IMR-90 (cell line): ENCODE results near the gene FNBP1. TPM values are rescaled to one million over a fixed set of nuclear protein-coding genes. Genes with fewer than 3 reads are reported as not detected.

Source experiments
- ATAC-seq: fragments of 200-7000 bp; cut with Tn5 transposase; 2 replicates; pipeline ENCODE4 v1.9.1; 2020; ENCODE audit warnings: low read depth, mild to moderate bottlenecking, moderate library complexity
- BruUV-seq: library from RNA; stranded (reverse); fragments of 400-500 nt; replicated peaks from 2 replicates; lab custom pipeline; 2021; lab: Mats Ljungman, UMichigan
- CTCF ChIA-PET: fragments of 300-600 bp; formaldehyde crosslinking; extraction: SDS; loops from one replicate; lab custom pipeline; 2021; ENCODE audit warnings: antibody characterized with exemption; lab: Yijun Ruan, JAX
- POLR2A ChIA-PET: fragments of 300-600 bp; sonication (Branson Sonifier 250); formaldehyde crosslinking; loops from one replicate; lab custom pipeline; 2022; ENCODE audit warnings: antibody characterized with exemption; ENCODE audit not compliant: unreplicated experiment; lab: Charles Lee
- DNase-seq: peaks from one replicate; pipeline ENCODE4 v3.0.0; 2013
- H2AFZ ChIP-seq: replicated peaks from 2 replicates; pipeline ENCODE3; 2013; ENCODE audit warnings: low read length, mild to moderate bottlenecking; ENCODE audit not compliant: poor library complexity
- H2AK5ac ChIP-seq: 2 replicates; pipeline ENCODE4 v1.6.1; 2013; ENCODE audit warnings: low read depth, low read length, inconsistent platforms
- H2AK9ac ChIP-seq: replicated peaks from 2 replicates; pipeline ENCODE3; 2013; ENCODE audit warnings: mild to moderate bottlenecking, low read depth, low read length, moderate library complexity; ENCODE audit not compliant: poor library complexity
- H2BK120ac ChIP-seq: 2 replicates; pipeline ENCODE4 v1.6.1; 2013; ENCODE audit warnings: low read depth, low read length, inconsistent platforms
- H2BK15ac ChIP-seq: 3 replicates; pipeline ENCODE4 v1.6.1; 2013; ENCODE audit warnings: low read depth, low read length, inconsistent platforms
- H2BK20ac ChIP-seq: 2 replicates; pipeline ENCODE4 v1.6.1; 2013; ENCODE audit warnings: low read depth, mild to moderate bottlenecking, inconsistent platforms, low read length, moderate library complexity
- H2BK5ac ChIP-seq: 2 replicates; pipeline ENCODE4 v1.6.1; 2013; ENCODE audit warnings: mild to moderate bottlenecking, low read depth, low read length, inconsistent platforms; ENCODE audit not compliant: poor library complexity, severe bottlenecking
- H3K14ac ChIP-seq: replicated peaks from 2 replicates; pipeline ENCODE4 v1.6.1; 2013; ENCODE audit warnings: low read depth, low read length, inconsistent platforms
- H3K18ac ChIP-seq: 2 replicates; pipeline ENCODE4 v1.6.1; 2013; ENCODE audit warnings: low read depth, low read length, control low read depth
- H3K23ac ChIP-seq: 2 replicates; pipeline ENCODE4 v1.6.1; 2013; ENCODE audit warnings: low read depth, low read length, inconsistent platforms
- H3K27ac ChIP-seq: 2 replicates; pipeline ENCODE4 v1.5.1; 2013; ENCODE audit warnings: mild to moderate bottlenecking, control low read depth, low read length; ENCODE audit not compliant: insufficient read depth
- H3K27me3 ChIP-seq: 2 replicates; pipeline ENCODE4 v1.6.1; 2013; ENCODE audit warnings: low read length; ENCODE audit not compliant: control insufficient read depth, insufficient read depth
- H3K36me3 ChIP-seq: 2 replicates; pipeline ENCODE4 v1.6.1; 2013; ENCODE audit warnings: low read length, mixed read lengths; ENCODE audit not compliant: control insufficient read depth, insufficient read depth
- H3K4ac ChIP-seq: 2 replicates; pipeline ENCODE4 v1.6.1; 2013; ENCODE audit warnings: low read depth, low read length, inconsistent platforms
- H3K4me1 ChIP-seq: 2 replicates; pipeline ENCODE4 v1.6.1; 2013; ENCODE audit warnings: low read length, mixed read lengths; ENCODE audit not compliant: control insufficient read depth, insufficient read depth
- H3K4me2 ChIP-seq: 2 replicates; pipeline ENCODE4 v1.6.1; 2013; ENCODE audit warnings: low read depth, mild to moderate bottlenecking, control low read depth, low read length, moderate library complexity
- H3K4me3 ChIP-seq: 2 replicates; pipeline ENCODE4 v1.5.1; 2013; ENCODE audit warnings: low read depth, mild to moderate bottlenecking, control low read depth, low read length, moderate library complexity; ENCODE audit not compliant: insufficient read depth
- H3K56ac ChIP-seq: 2 replicates; pipeline ENCODE4 v1.6.1; 2013; ENCODE audit warnings: low read length, inconsistent platforms; ENCODE audit not compliant: insufficient read depth; ENCODE audit errors: extremely low read depth
- H3K79me1 ChIP-seq, 2 experiments: 2 replicates each; pipeline ENCODE4 v1.6.1; 2013; ENCODE audit warnings: low read length in 2 of 2, inconsistent platforms in 1 of 2, low read depth in 1 of 2
- H3K9ac ChIP-seq: 2 replicates; pipeline ENCODE4 v1.6.1; 2013; ENCODE audit warnings: low read depth, low read length, control low read depth
- H3K9me1 ChIP-seq: 2 replicates; pipeline ENCODE4 v1.6.1; 2013; ENCODE audit warnings: low read length, inconsistent platforms; ENCODE audit not compliant: insufficient read depth
- H3K9me3 ChIP-seq: 2 replicates; pipeline ENCODE4 v1.6.1; 2013; ENCODE audit warnings: low read length; ENCODE audit not compliant: control insufficient read depth, insufficient read depth
- H4K20me1 ChIP-seq: 2 replicates; pipeline ENCODE4 v1.6.1; 2013; ENCODE audit warnings: low read length, inconsistent platforms; ENCODE audit not compliant: insufficient read depth
- H4K5ac ChIP-seq: 2 replicates; pipeline ENCODE4 v1.6.1; 2013; ENCODE audit warnings: mild to moderate bottlenecking, low read depth, low read length, control low read depth
- H4K8ac ChIP-seq, 2 experiments: 2 replicates each; pipeline ENCODE4 v1.6.1; 2013; ENCODE audit warnings: low read depth in 2 of 2, low read length in 2 of 2, control low read depth in 1 of 2, inconsistent platforms in 1 of 2
- H4K91ac ChIP-seq: 2 replicates; pipeline ENCODE4 v1.6.1; 2013; ENCODE audit warnings: low read depth, low read length, inconsistent platforms; ENCODE audit not compliant: insufficient read depth
- BHLHE40 ChIP-seq: fragments of 150-350 bp; IDR thresholded peaks from 2 replicates; pipeline ENCODE4 v1.6.1; 2016; ENCODE audit warnings: mild to moderate bottlenecking, low read depth, low read length
- CEBPB ChIP-seq: IDR thresholded peaks from 2 replicates; pipeline ENCODE4 v1.6.1; 2012; ENCODE audit warnings: low read depth, low read length, improper control_type of control experiment
- CHD1 ChIP-seq: IDR thresholded peaks from 2 replicates; pipeline ENCODE4 v1.6.1; 2012; ENCODE audit warnings: low read depth, low read length, improper control_type of control experiment
- ELK1 ChIP-seq: fragments of 150-350 bp; IDR thresholded peaks from 2 replicates; pipeline ENCODE4 v1.6.1; 2016; ENCODE audit warnings: low read depth, mild to moderate bottlenecking, low read length, moderate library complexity, borderline replicate concordance
- FOS ChIP-seq: fragments of 150-350 bp; IDR thresholded peaks from 2 replicates; pipeline ENCODE4 v1.6.1; 2016; ENCODE audit warnings: low read depth, low read length
- MAFK ChIP-seq: IDR thresholded peaks from 2 replicates; pipeline ENCODE4 v1.6.1; 2012; ENCODE audit warnings: low read depth, low read length, improper control_type of control experiment
- MAZ ChIP-seq: IDR thresholded peaks from 2 replicates; pipeline ENCODE4 v1.6.1; 2012; ENCODE audit warnings: low read depth, mild to moderate bottlenecking, low read length, improper control_type of control experiment, moderate library complexity, borderline replicate concordance
- MXI1 ChIP-seq: IDR thresholded peaks from 2 replicates; pipeline ENCODE4 v1.6.1; 2012; ENCODE audit warnings: low read depth, mild to moderate bottlenecking, low read length, moderate library complexity, borderline replicate concordance
- NFE2L2 ChIP-seq: fragments of 150-350 bp; IDR thresholded peaks from 2 replicates; pipeline ENCODE4 v1.6.1; 2016; ENCODE audit warnings: low read depth, mild to moderate bottlenecking, low read length
- POLR2A ChIP-seq: IDR thresholded peaks from 2 replicates; pipeline ENCODE4 v1.6.1; 2012; ENCODE audit warnings: mild to moderate bottlenecking, low read depth, low read length
- RAD21 ChIP-seq: IDR thresholded peaks from 2 replicates; pipeline ENCODE4 v1.6.1; 2012; ENCODE audit warnings: low read length, improper control_type of control experiment
- RCOR1 ChIP-seq: IDR thresholded peaks from 2 replicates; pipeline ENCODE4 v1.6.1; 2012; ENCODE audit warnings: mild to moderate bottlenecking, low read length, improper control_type of control experiment; ENCODE audit not compliant: insufficient replicate concordance
- RFX5 ChIP-seq: IDR thresholded peaks from 2 replicates; pipeline ENCODE4 v1.8.0; 2012; ENCODE audit warnings: low read depth, mild to moderate bottlenecking, low read length, moderate library complexity
- SMC3 ChIP-seq: fragments of 150-350 bp; IDR thresholded peaks from 2 replicates; pipeline ENCODE4 v1.6.1; 2016; ENCODE audit warnings: low read depth, mild to moderate bottlenecking, antibody characterized with exemption, low read length, moderate library complexity
- WGBS, 2 experiments: methylation state at CpG; one replicate each; pipeline versions ENCODE4 v1.1.5 to v1.1.7; 2013; ENCODE audit warnings: missing lambda C conversion rate in 2 of 2; ENCODE audit not compliant: insufficient read length in 1 of 2; ENCODE audit errors: extremely low coverage in 2 of 2; 5-methylcytosine and 5-hydroxymethylcytosine counted together
- dilution Hi-C: fragments of 300-500 bp; cut with HindIII; formaldehyde crosslinking; loops from one replicate; pipeline ENCODE4 v1.14.3; 2018; ENCODE audit warnings: low sequenced_read_pairs; ENCODE audit not compliant: unreplicated experiment
- in situ Hi-C: fragments of 300-500 bp; cut with MboI; formaldehyde crosslinking; loops from 3 replicates; pipeline ENCODE4 v1.14.3; 2019; ENCODE audit warnings: low sequenced_read_pairs, inconsistent platforms, mixed read lengths
- intact Hi-C: fragments of 100-400 bp; cut with micrococcal nuclease; formaldehyde crosslinking; loops from 2 replicates; pipeline ENCODE4 v1.10.0; 2022
- polyA plus RNA-seq, 3 experiments: library from polyadenylated mRNA; depleted of rRNA; stranded (reverse); fragments of >200 nt; gene quantifications; 2 replicates each; pipeline ENCODE4 v1.2.3, GENCODE V29; 2012; ENCODE audit warnings: low replicate concordance in 1 of 3
- total RNA-seq: library from RNA; depleted of rRNA; stranded (reverse); fragments of >200 nt; gene quantifications from 2 replicates; pipeline ENCODE4 v1.2.3, GENCODE V29; 2012
- TF ChIP-seq, protein P1 (sequence below): fragments of 150-350 bp; IDR thresholded peaks from 2 replicates; pipeline ENCODE4 v1.6.1; 2017; ENCODE audit warnings: mild to moderate bottlenecking, antibody characterized with exemption, low read length, low read depth
- TF ChIP-seq, protein P2 (sequence below): conservative IDR thresholded peaks from 2 replicates; pipeline ENCODE4 v1.5.1; 2012; ENCODE audit warnings: mild to moderate bottlenecking, low read depth, low read length, improper control_type of control experiment

FNBP1 gene
- total and polyA plus RNA-seq, 2 of the 4 experiments (the other 2 are of a cell fraction): 10.3 to 15.4 TPM

DNA sequence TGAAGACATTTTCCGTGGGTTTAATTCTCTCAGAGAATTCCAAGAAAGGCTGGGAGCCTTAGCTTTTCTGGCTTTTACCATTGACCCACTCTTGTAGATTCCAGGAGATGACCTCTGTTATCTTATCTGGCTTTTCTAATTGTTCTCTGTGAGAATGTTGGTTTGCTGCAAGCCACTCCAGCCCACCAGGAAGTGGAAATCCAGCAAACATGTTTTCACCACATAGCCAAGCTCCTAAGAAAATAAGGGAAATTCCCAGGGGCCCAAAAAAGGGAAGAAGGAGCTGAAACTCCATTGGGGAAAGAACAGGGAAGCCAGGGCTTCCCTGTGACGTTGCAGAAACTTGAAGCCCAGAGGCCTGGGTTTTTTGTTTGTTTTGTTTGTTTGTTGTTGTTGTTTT lies 30.4 kb upstream of the FNBP1 start:
- dilution Hi-C loops: no loop called here
- Histone ChIP-seq H3K4me3 (no peak overlapping the region), H3K27ac (no peak overlapping the region), H3K4ac (no peak overlapping the region), H4K5ac (no peak overlapping the region), H2AK9ac (no peak overlapping the region), H2AK5ac (no peak overlapping the region), H3K36me3 (peaks cover 15% of the 10 kb centered on the region), H3K79me1 (peaks cover 37 to 73% of the 10 kb centered on the region in 2 experiments), H3K4me1 (peaks cover 4% of the 10 kb centered on the region; the same call in 1 of the 2 replicates), H4K20me1 (peaks cover 52% of the 10 kb centered on the region), H2BK5ac (no peak overlapping the region), H3K27me3 (no peaks in the 10 kb centered on the region), H3K4me2 (peak overlapping the region; percentile 3; the same call in 1 of the 2 replicates), H3K9me1 (peaks cover 9% of the 10 kb centered on the region), H4K8ac (peak overlapping the region in 1 of 2 experiments; percentile 38; a peak in 1 of 4 replicates), H3K18ac (no peak overlapping the region), H3K14ac (peak overlapping the region; percentile 31; the same call in 1 of the 2 replicates), H2BK15ac (no peak overlapping the region), H3K9me3 (no peaks in the 10 kb centered on the region), H4K91ac (no peak overlapping the region), H2AFZ (no peak overlapping the region), H3K23ac (0 out of 2 replicates have a peak overlapping the region, but pooled peaks have one; percentile 10), H3K9ac (no peak overlapping the region), H3K56ac (no peak overlapping the region), H2BK20ac (no peak overlapping the region), H2BK120ac (no peak overlapping the region)
- intact Hi-C loops: no loop called here
- in situ Hi-C loops: loop anchor here (25.0 kb wide), 1 partner anchor 186 kb away; no protein-coding TSS in a partner anchor
- no peak for TF ChIP-seq BHLHE40
- TF ChIP-seq MAZ: no peak
- TF ChIP-seq POLR2A: no peak
- TF ChIP-seq SMC3: no peak
- no peak for TF ChIP-seq ELK1
- no peak for TF ChIP-seq MAFK
- TF ChIP-seq, protein P1, sequence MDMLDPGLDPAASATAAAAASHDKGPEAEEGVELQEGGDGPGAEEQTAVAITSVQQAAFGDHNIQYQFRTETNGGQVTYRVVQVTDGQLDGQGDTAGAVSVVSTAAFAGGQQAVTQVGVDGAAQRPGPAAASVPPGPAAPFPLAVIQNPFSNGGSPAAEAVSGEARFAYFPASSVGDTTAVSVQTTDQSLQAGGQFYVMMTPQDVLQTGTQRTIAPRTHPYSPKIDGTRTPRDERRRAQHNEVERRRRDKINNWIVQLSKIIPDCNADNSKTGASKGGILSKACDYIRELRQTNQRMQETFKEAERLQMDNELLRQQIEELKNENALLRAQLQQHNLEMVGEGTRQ: no peak
- TF ChIP-seq FOS: no peak
- no peak for TF ChIP-seq RAD21
- TF ChIP-seq, protein P2, sequence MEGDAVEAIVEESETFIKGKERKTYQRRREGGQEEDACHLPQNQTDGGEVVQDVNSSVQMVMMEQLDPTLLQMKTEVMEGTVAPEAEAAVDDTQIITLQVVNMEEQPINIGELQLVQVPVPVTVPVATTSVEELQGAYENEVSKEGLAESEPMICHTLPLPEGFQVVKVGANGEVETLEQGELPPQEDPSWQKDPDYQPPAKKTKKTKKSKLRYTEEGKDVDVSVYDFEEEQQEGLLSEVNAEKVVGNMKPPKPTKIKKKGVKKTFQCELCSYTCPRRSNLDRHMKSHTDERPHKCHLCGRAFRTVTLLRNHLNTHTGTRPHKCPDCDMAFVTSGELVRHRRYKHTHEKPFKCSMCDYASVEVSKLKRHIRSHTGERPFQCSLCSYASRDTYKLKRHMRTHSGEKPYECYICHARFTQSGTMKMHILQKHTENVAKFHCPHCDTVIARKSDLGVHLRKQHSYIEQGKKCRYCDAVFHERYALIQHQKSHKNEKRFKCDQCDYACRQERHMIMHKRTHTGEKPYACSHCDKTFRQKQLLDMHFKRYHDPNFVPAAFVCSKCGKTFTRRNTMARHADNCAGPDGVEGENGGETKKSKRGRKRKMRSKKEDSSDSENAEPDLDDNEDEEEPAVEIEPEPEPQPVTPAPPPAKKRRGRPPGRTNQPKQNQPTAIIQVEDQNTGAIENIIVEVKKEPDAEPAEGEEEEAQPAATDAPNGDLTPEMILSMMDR: no peak
- TF ChIP-seq RCOR1: no peak
- no peak for TF ChIP-seq CHD1
- TF ChIP-seq RFX5: no peak
- TF ChIP-seq NFE2L2: no peak
- no peak for TF ChIP-seq CEBPB
- TF ChIP-seq MXI1: no peak
- no TSS peak for BruUV-seq
- ChIA-PET POLR2A (no interaction called here), CTCF (no interaction called here)
- no CpG with 5 or more reads among the region's 2 CpGs for WGBS, 2 experiments
- ATAC-seq (peak; percentile 32), DNase-seq (peak; percentile 67)
